Measurements from ENCODE around the gene SEMA6B. TPM values are rescaled to one million over a fixed set of nuclear protein-coding genes. Genes with fewer than 3 reads are reported as not detected.

Gene SEMA6B
- total RNA-seq, 4 donors from 2014 or later, result 3.7 to 22.5 (median 14.2) TPM

GRCh38 chr19:4582980-4583842 is 23.7 kb upstream of the SEMA6B start:
- DNase-seq (ENCODE audit: extremely low spot score), result no peak
- Histone ChIP-seq H3K4me3 (no peak overlapping the region), H3K4me1 (peaks cover 16 to 34% (median 32%) of the 10 kb centered on the region in 4 donors), H3K27ac (replicated peaks in 1 of 4) (no peak overlapping the region), H3K9me3 (no peaks in the 10 kb centered on the region), H3K27me3 (peaks cover 4 to 84% (median 46%) of the 10 kb centered on the region in 4 donors), H3K36me3 (no peaks in the 10 kb centered on the region)
- 96% methylated on average over 3 of the region's 16 CpGs for WGBS
- no peak for TF ChIP-seq CTCF (IDR thresholded peaks at IDR 0.05)
- TF ChIP-seq POLR2A (IDR thresholded peaks at IDR 0.05; ENCODE audit: low read depth), result no peak
- no peak for TF ChIP-seq EP300 (IDR thresholded peaks at IDR 0.05)
- TF ChIP-seq POLR2AphosphoS5 (IDR thresholded peaks at IDR 0.05), result no peak
- intact Hi-C loops (cut with DNase I), result no loop called here

DNA sequence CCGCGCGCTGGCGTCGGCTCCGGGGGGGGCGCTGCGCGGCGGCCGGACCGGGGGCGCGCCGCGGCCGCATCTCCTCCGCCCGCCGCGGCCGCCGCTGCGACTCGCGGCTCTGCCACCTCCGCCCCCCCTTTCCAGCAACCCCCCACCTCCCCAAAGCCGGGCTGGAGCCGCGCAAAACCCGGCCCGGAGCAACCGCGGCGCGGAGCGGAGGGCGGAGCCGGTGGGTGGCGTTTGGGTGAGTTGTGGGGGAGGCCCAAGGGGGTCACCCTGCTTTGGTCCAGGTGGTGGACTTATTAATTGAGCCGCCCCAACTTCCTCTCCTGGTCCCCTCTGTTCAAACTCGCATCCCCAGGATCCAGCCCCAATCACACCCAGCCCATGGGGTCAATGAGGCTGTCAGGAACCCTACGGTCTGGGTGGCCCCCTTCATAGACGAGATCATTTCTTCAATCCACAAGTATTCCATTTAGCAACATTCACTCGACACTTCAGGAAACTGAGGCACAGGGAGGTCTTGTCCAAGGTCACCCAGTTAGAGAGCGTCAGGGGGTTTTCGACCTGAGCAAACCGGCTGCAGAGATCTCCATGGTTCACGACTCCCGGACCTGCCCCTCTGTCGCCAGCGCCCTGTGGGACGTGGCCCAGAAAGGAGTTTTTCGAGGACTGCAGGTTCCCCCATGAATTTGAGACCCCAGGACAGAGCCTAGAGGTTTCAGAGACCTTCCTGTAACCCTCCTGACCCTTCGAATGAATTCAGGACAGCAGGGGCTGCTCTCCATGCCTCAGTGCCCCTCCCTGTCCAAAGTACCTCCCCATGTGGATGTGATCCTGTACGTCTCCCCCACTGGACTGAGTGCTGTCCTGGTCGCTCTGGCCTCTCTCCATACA is 22.4 kb upstream of the SEMA6B start:
- 34% methylated on average over 21 of the region's 57 CpGs for WGBS
- no peak overlapping the region for H3K27ac ChIP-seq (replicated peaks in 1 of 4)
- no peaks in the 10 kb centered on the region for H3K36me3 ChIP-seq
- H3K4me1 ChIP-seq, result peaks cover 16 to 34% (median 32%) of the 10 kb centered on the region in 4 donors
- peaks cover 4 to 96% (median 46%) of the 10 kb centered on the region in 4 donors for H3K27me3 ChIP-seq
- no peak for DNase-seq (ENCODE audit: extremely low spot score)
- peak overlapping the region; percentile 35 to 59 (median 42) for H3K4me3 ChIP-seq
- intact Hi-C loops (cut with DNase I), result no loop called here
- TF ChIP-seq POLR2A (IDR thresholded peaks at IDR 0.05; ENCODE audit: low read depth) (no peak), POLR2AphosphoS5 (IDR thresholded peaks at IDR 0.05) (no peak), CTCF (IDR thresholded peaks at IDR 0.05) (no peak), EP300 (IDR thresholded peaks at IDR 0.05) (no peak)
- no peaks in the 10 kb centered on the region for H3K9me3 ChIP-seq

GRCh38 chr19:4580961-4581665 is 21.6 kb upstream of the SEMA6B start:
- peak overlapping the region in 2 of 4 donors; percentile 23 to 30 for H3K27ac ChIP-seq (replicated peaks in 1 of 4)
- no peak for TF ChIP-seq POLR2A (IDR thresholded peaks at IDR 0.05; ENCODE audit: low read depth)
- no peak for TF ChIP-seq POLR2AphosphoS5 (IDR thresholded peaks at IDR 0.05)
- no peak for TF ChIP-seq CTCF (IDR thresholded peaks at IDR 0.05)
- no peak for TF ChIP-seq EP300 (IDR thresholded peaks at IDR 0.05)
- H3K9me3 ChIP-seq, result no peaks in the 10 kb centered on the region
- peaks cover 16 to 34% (median 32%) of the 10 kb centered on the region in 4 donors for H3K4me1 ChIP-seq
- DNase-seq (ENCODE audit: extremely low spot score), result no peak
- intact Hi-C loops (cut with DNase I), result no loop called here
- peaks cover 4 to 96% (median 46%) of the 10 kb centered on the region in 4 donors for H3K27me3 ChIP-seq
- H3K4me3 ChIP-seq, result peak overlapping the region; percentile 35 to 59 (median 42)
- H3K36me3 ChIP-seq, result no peaks in the 10 kb centered on the region
- 1% methylated on average over 9 of the region's 62 CpGs for WGBS

GRCh38 chr19:4580021-4580901 is 20.8 kb upstream of the SEMA6B start:
- H3K4me1 ChIP-seq, result peaks cover 16 to 41% (median 36%) of the 10 kb centered on the region in 4 donors
- TF ChIP-seq POLR2A (IDR thresholded peaks at IDR 0.05; ENCODE audit: low read depth) (no peak), EP300 (IDR thresholded peaks at IDR 0.05) (no peak), CTCF (IDR thresholded peaks at IDR 0.05) (no peak), POLR2AphosphoS5 (IDR thresholded peaks at IDR 0.05) (no peak)
- peaks cover 4 to 97% (median 47%) of the 10 kb centered on the region in 4 donors for H3K27me3 ChIP-seq
- DNase-seq (ENCODE audit: extremely low spot score), result no peak
- H3K9me3 ChIP-seq, result no peaks in the 10 kb centered on the region
- intact Hi-C loops (cut with DNase I), result no loop called here
- peak overlapping the region; percentile 35 to 59 (median 42) for H3K4me3 ChIP-seq
- no peaks in the 10 kb centered on the region for H3K36me3 ChIP-seq
- peak overlapping the region in 3 of 4 donors; percentile 23 to 48 (median 30) for H3K27ac ChIP-seq (replicated peaks in 1 of 4)
- WGBS, result 28% methylated on average over 7 of the region's 50 CpGs

All from esophagus muscularis mucosa (tissue), 4 donors.